Neutrophil (primary cell): ENCODE data around the gene KIF2C.
"Not testable (repeated sequence)": the region's sequence is repeated elsewhere in the genome, so short reads cannot be mapped to it uniquely, and the experiment has no call there.

Source experiments
- H3K27ac ChIP-seq: fragments of 200-600 bp; sonication (generic); 2 replicates; pipeline ENCODE4 v1.5.1; 2016; ENCODE audit warnings: mild to moderate bottlenecking, moderate library complexity
- H3K27me3 ChIP-seq: fragments of 200-600 bp; sonication (generic); 2 replicates; pipeline ENCODE4 v1.6.0; 2016; ENCODE audit warnings: mild to moderate bottlenecking
- H3K36me3 ChIP-seq: fragments of 200-600 bp; sonication (generic); 2 replicates; pipeline ENCODE4 v1.5.1; 2017
- H3K4me1 ChIP-seq, 2 experiments: fragments of 200-600 bp in 1 of 2; sonication (generic) in 1 of 2; 1 replicate in 1 of 2; 2 replicates in 1 of 2; pipeline versions ENCODE4 v1.5.1 to v1.6.1; 2013 to 2016; ENCODE audit warnings: low read depth in 1 of 2, low read length in 1 of 2, mild to moderate bottlenecking in 1 of 2, moderate library complexity in 1 of 2; ENCODE audit not compliant: control insufficient read depth in 1 of 2, insufficient read depth in 1 of 2
- H3K4me3 ChIP-seq, 2 experiments: fragments of 200-600 bp in 1 of 2; sonication (generic) in 1 of 2; 1 replicate in 1 of 2; 2 replicates in 1 of 2; pipeline ENCODE4 v1.5.1; 2013 to 2016; ENCODE audit warnings: low read depth in 1 of 2, low read length in 1 of 2, mild to moderate bottlenecking in 1 of 2, moderate library complexity in 1 of 2
- H3K9me3 ChIP-seq: fragments of 200-600 bp; sonication (generic); 2 replicates; pipeline ENCODE4 v1.5.1; 2016
- TF ChIP-seq, protein P1 (sequence below): fragments of 200-600 bp; sonication (generic); IDR thresholded peaks from 2 replicates; pipeline ENCODE4 v1.5.1; 2016; ENCODE audit warnings: antibody characterized with exemption

Gene KIF2C

DNA sequence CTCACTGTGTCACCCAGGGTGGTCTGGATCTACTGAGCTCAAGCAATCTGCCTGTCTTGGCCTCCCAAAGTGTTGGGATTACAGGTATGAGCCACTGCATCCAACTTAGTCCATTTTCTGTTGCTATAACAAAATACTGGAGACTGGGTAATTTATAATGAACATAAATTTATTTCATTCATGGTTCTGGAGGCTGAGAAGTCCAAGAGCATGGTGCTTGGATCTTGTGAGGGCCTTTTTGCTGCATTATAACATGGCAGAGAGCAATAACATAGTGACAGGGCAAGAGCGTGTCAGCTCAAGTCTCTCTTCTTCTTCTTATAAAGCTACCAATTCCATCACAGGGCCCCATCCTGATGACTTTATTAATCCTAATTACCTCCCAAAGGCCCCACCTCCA lies 3.6 kb upstream of the KIF2C start:
- Histone ChIP-seq H3K27ac (no peak overlapping the region), H3K36me3 (no peaks in the 10 kb centered on the region), H3K27me3 (no peaks in the 10 kb centered on the region), H3K9me3 (no peaks in the 10 kb centered on the region), H3K4me1 (peaks cover 16 to 17% of the 10 kb centered on the region in 2 experiments), H3K4me3 (no peak overlapping the region)
- TF ChIP-seq, protein P1, sequence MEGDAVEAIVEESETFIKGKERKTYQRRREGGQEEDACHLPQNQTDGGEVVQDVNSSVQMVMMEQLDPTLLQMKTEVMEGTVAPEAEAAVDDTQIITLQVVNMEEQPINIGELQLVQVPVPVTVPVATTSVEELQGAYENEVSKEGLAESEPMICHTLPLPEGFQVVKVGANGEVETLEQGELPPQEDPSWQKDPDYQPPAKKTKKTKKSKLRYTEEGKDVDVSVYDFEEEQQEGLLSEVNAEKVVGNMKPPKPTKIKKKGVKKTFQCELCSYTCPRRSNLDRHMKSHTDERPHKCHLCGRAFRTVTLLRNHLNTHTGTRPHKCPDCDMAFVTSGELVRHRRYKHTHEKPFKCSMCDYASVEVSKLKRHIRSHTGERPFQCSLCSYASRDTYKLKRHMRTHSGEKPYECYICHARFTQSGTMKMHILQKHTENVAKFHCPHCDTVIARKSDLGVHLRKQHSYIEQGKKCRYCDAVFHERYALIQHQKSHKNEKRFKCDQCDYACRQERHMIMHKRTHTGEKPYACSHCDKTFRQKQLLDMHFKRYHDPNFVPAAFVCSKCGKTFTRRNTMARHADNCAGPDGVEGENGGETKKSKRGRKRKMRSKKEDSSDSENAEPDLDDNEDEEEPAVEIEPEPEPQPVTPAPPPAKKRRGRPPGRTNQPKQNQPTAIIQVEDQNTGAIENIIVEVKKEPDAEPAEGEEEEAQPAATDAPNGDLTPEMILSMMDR, result no peak

DNA sequence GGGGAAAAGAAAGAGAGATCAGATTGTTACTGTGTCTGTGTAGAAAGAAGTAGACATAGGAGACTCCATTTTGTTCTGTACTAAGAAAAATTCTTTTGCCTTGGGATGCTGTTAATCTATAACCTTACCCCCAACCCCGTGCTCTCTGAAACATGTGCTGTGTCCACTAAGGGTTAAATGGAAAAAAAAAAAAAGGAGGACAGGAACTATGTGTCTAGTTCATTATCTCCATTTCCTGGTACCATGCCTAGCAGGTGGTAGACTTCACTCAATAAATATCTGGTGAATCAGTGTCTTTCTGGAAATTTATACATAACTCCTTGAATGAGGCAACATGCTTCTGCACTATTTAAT lies 707 bp upstream of the KIF2C start:
- not testable (repeated sequence) for H3K27me3 ChIP-seq, H3K36me3 ChIP-seq, H3K9me3 ChIP-seq
- H3K4me3 ChIP-seq, result peak overlapping the region; percentile 77 to 79
- peaks cover 11 to 16% of the 10 kb centered on the region in 2 experiments for H3K4me1 ChIP-seq
- peak overlapping the region; percentile 84 for H3K27ac ChIP-seq

DNA sequence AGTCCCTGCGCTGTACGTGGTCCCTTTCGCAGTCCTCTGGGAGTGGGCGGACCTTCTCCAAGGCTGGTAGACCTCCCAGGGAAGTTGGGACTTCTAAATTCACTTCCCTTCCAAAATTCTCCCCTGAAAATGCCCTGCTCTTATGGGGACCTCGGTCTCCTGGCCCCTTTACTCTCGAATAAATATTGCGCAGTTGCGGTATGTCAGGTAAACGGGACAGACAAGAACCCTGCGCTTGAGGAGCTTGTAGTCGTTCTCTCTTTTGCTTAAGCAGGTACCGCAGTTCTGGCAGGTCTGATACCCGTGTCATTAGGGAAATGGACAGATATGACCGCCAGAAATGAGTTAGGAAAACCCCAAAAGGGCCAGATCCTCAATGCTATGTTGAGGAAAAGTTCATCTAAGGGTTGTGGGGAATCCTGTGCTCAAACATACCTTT lies 561 bp downstream of the KIF2C start:
- TF ChIP-seq, protein P1, result no peak
- peaks cover 11 to 16% of the 10 kb centered on the region in 2 experiments for H3K4me1 ChIP-seq
- H3K36me3 ChIP-seq, result peaks cover 12% of the 10 kb centered on the region
- no peaks in the 10 kb centered on the region for H3K27me3 ChIP-seq
- peak overlapping the region; percentile 77 to 79 for H3K4me3 ChIP-seq
- peak overlapping the region; percentile 84 for H3K27ac ChIP-seq
- no peaks in the 10 kb centered on the region for H3K9me3 ChIP-seq

DNA sequence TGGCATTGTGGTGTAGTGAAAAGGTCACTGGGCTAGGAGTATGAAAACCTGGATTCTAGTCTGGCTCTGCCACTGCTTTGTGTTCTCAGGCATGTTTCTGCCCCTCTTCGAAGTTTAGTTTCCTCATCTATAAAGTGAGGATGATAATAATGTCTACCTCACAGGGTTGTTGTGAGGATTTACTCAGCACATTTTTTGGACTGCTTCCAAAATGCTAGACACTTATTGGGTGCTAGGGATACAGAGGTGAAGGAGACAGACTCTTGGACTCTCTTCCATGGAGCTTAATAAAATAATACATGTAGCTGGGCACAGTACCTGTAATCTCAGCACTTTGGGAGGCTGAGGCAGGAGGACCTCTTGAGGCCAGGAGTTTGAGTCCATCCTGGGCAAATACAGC lies 3.6 kb downstream of the KIF2C start:
- H3K27ac ChIP-seq, result no peak overlapping the region
- no peak overlapping the region for H3K4me3 ChIP-seq
- no peaks in the 10 kb centered on the region for H3K9me3 ChIP-seq
- peaks cover 17% of the 10 kb centered on the region for H3K36me3 ChIP-seq
- peaks cover 11 to 21% of the 10 kb centered on the region in 2 experiments for H3K4me1 ChIP-seq
- TF ChIP-seq, protein P1, result no peak
- no peaks in the 10 kb centered on the region for H3K27me3 ChIP-seq

DNA sequence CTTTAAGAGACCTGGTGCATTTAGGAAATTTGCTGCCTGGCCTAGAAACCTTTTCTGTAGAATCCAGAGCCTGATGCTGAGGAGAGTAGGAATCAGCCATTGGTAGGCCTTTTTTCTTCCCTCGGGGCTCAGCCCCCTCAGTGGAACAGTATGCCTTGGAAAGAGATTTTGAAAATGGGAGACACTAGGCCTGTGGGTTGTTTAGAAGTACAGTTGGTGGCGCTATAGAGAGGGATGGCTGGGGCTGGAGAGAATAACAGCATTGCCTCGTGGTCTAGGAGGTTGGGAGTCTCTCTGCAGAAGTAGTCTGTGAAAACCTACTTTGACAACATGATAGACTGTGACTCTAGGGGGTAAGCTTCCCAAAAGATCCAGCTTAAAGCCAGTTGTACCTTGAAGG lies 8.2 kb downstream of the KIF2C start:
- H3K4me1 ChIP-seq, result peaks cover 0 to 5% of the 10 kb centered on the region in 2 experiments
- no peak overlapping the region for H3K4me3 ChIP-seq
- H3K36me3 ChIP-seq, result peaks cover 38% of the 10 kb centered on the region
- TF ChIP-seq, protein P1, result no peak
- H3K27ac ChIP-seq, result no peak overlapping the region
- no peaks in the 10 kb centered on the region for H3K9me3 ChIP-seq
- H3K27me3 ChIP-seq, result no peaks in the 10 kb centered on the region

DNA sequence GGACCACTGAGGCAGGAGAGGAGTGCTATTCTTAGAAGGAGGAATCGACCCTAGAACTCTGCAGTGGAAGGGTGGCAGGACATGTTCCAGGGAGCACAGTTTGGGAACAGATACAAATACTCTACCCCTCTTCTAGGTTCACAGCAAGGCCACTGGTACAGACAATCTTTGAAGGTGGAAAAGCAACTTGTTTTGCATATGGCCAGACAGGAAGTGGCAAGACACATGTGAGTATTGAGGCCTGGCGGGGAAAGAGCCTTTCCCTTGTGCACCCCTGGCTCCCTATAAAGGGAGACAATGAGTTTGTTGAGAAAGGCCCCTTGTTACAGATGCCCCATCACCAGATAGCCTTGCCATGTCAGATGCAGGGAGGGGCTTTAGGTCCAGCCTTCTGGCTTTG lies 17.8 kb downstream of the KIF2C start:
- no peak overlapping the region for H3K27ac ChIP-seq
- no peak overlapping the region for H3K4me3 ChIP-seq
- TF ChIP-seq, protein P1, result no peak
- H3K9me3 ChIP-seq, result no peaks in the 10 kb centered on the region
- H3K4me1 ChIP-seq, result no peaks in the 10 kb centered on the region
- peaks cover 97% of the 10 kb centered on the region for H3K36me3 ChIP-seq
- H3K27me3 ChIP-seq, result no peaks in the 10 kb centered on the region
